ENCODE measurements around the gene CRPPA. TPM values are rescaled to one million over a fixed set of nuclear protein-coding genes. Genes with fewer than 3 reads are reported as not detected.

CRPPA gene
- total and polyA plus RNA-seq, 10 of the 15 experiments (the other 5 are each of a cell fraction or from before 2014, with no cell fraction given), result not detected

DNA sequence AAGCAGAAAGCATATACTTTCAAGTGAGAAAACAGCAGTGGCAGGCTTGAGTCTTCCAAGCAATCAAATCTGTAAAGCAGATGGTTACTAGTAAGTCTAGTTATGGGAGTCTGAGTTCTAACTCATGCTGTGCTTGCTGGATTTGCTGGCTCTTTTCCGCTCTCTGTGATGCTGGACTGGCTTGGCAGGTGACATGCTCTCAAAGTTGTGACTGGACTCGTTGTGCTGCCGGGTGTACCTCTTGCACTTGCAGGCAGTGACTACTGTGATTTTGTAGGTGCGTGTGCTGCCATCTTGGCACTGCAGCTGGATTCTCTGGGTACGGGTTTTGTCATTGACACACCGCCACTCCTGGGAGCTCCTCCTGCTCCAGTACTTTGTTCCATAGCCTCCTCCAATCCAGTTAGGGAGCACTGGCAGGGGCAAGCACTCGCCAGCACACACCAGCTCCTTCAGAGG lies 41.1 kb upstream of the CRPPA start:
- ChIA-PET SMC1A (ENCODE audit: uncharacterized antibody, unreplicated experiment) (interaction anchor here (1.4 kb wide), 1 partner anchor 61 kb away, joined by 3 read pairs; no protein-coding TSS in a partner anchor), POLR2A (no interaction called here), CTCF (no interaction called here), RAD21 (ENCODE audit: unreplicated experiment) (no interaction called here)
- FAIRE-seq, result no peak
- Histone ChIP-seq H3K4me2 (ENCODE audit: control insufficient read depth, insufficient read depth) (no peak overlapping the region), H3K4me3 (no peak overlapping the region), H3K36me3 (ENCODE audit: control insufficient read depth in 2 of 2, insufficient read depth in 2 of 2, low read length in 1 of 2) (no peaks in the 10 kb centered on the region), H2AFZ (ENCODE audit: control insufficient read depth, low read depth, low read length) (no peak overlapping the region), H3K27ac (ENCODE audit: control insufficient read depth, insufficient read depth) (no peak overlapping the region), H3K27me3 (replicated peaks in 1 of 2; ENCODE audit: control insufficient read depth in 2 of 2, insufficient read depth in 2 of 2, low read length in 1 of 2) (no peaks in the 10 kb centered on the region), H4K20me1 (ENCODE audit: control insufficient read depth, insufficient read depth) (no peaks in the 10 kb centered on the region), H3K4me1 (ENCODE audit: control insufficient read depth, insufficient read depth, low read length) (no peaks in the 10 kb centered on the region), H3K9me3 (replicated peaks; ENCODE audit: control insufficient read depth, insufficient read depth, low read length) (no peaks in the 10 kb centered on the region), H3K79me2 (ENCODE audit: control insufficient read depth, insufficient read depth, low read length) (no peaks in the 10 kb centered on the region), H3K9ac (ENCODE audit: control insufficient read depth, insufficient read depth, low read length) (no peak overlapping the region)
- no TSS peak for BruUV-seq (replicated peaks)
- intact Hi-C loops (cut with micrococcal nuclease; ENCODE audit: unreplicated experiment), result no loop called here
- no peak for DNase-seq (ENCODE audit: low read depth, low spot score)
- in situ Hi-C loops (cut with MboI), result no loop called here
- no peak for TF ChIP-seq BRCA1 (IDR thresholded peaks at IDR 0.05; ENCODE audit: low read depth, low read length)
- TF ChIP-seq ETV6 (conservative IDR thresholded peaks at IDR 0.05 in 1 of 2, IDR thresholded peaks at IDR 0.05 in 1 of 2; ENCODE audit: borderline replicate concordance in 1 of 2, low read depth in 1 of 2), result no peak
- no peak for TF ChIP-seq RAD21 (IDR thresholded peaks at IDR 0.05; ENCODE audit: insufficient read depth, low read depth, low read length)
- no peak for TF ChIP-seq ESRRA (IDR thresholded peaks at IDR 0.05; ENCODE audit: low read length)
- no peak for TF ChIP-seq BMI1 (IDR thresholded peaks at IDR 0.05; ENCODE audit: borderline replicate concordance)
- no peak for TF ChIP-seq ASH2L (IDR thresholded peaks at IDR 0.05; ENCODE audit: borderline replicate concordance, low read depth)
- TF ChIP-seq NR2C1 (IDR thresholded peaks at IDR 0.05), result no peak
- TF ChIP-seq, protein P1, sequence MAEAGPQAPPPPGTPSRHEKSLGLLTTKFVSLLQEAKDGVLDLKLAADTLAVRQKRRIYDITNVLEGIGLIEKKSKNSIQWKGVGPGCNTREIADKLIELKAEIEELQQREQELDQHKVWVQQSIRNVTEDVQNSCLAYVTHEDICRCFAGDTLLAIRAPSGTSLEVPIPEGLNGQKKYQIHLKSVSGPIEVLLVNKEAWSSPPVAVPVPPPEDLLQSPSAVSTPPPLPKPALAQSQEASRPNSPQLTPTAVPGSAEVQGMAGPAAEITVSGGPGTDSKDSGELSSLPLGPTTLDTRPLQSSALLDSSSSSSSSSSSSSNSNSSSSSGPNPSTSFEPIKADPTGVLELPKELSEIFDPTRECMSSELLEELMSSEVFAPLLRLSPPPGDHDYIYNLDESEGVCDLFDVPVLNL (IDR thresholded peaks at IDR 0.05; ENCODE audit: low read depth, low read length), result no peak
- no peak for TF ChIP-seq MYC (IDR thresholded peaks at IDR 0.05; ENCODE audit: insufficient read depth, insufficient read length, insufficient replicate concordance, low read length, severe bottlenecking)
- no peak for TF ChIP-seq FOS (IDR thresholded peaks at IDR 0.05; ENCODE audit: borderline replicate concordance, extremely low read depth, insufficient read length)
- TF ChIP-seq, protein P2, sequence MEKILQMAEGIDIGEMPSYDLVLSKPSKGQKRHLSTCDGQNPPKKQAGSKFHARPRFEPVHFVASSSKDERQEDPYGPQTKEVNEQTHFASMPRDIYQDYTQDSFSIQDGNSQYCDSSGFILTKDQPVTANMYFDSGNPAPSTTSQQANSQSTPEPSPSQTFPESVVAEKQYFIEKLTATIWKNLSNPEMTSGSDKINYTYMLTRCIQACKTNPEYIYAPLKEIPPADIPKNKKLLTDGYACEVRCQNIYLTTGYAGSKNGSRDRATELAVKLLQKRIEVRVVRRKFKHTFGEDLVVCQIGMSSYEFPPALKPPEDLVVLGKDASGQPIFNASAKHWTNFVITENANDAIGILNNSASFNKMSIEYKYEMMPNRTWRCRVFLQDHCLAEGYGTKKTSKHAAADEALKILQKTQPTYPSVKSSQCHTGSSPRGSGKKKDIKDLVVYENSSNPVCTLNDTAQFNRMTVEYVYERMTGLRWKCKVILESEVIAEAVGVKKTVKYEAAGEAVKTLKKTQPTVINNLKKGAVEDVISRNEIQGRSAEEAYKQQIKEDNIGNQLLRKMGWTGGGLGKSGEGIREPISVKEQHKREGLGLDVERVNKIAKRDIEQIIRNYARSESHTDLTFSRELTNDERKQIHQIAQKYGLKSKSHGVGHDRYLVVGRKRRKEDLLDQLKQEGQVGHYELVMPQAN (conservative IDR thresholded peaks at IDR 0.05), result no peak
- 51% methylated on average over 6 of the region's 7 CpGs for WGBS (ENCODE audit: insufficient coverage, insufficient replicate concordance, low lambda C conversion rate, missing lambda C conversion rate)
- ATAC-seq, result no peak
